Medulla oblongata (tissue), 1 donor: Measurements from ENCODE around the gene GNAO1.
A peak's percentile ranks its signal among the peaks of the same experiment; 100 is the strongest.

ENCODE experiments used
- DNase-seq: peaks from one replicate; pipeline ENCODE4 v3.0.0-alpha.2; 2015; ENCODE audit errors: extremely low spot score

GNAO1 gene

DNA sequence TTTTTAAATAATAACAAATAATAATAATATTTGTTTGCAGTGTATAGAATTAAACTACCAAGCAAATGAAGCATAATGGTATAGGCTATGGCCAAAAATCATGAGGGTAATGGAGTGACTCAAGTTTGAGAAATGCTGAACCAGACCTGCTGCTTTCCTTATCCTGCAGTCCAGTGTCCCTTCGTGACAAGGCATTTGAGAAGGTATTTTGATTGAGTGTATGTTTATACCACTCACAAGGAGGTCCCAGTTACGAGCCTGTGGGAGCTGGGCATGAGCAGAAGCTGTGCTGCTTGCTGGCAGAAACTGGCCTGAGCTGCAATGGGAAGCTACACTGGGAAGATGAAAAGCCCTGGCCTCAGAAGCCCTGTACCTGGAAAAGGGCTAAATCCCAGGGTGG lies 50.3 kb downstream of the GNAO1 start:
- no peak for DNase-seq

DNA sequence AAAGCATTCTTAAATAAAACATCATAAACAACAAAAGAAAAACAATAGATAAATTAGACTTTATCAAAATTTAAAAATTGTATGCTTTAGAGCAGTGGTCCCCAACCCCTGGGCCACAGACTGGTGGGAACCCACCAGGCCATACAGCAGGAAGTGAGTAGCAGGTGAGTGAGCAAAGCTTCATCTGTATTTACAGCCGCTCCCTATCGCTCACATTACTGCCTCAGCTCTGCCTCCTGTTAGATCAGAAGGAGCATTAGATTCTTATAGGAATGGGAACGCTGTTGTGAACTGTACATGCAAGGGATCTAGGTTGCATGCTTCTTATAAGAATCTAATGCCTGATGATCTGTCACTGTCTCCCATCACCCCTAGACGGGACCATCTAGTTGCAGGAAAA lies 51.5 kb downstream of the GNAO1 start:
- DNase-seq, result no peak

DNA sequence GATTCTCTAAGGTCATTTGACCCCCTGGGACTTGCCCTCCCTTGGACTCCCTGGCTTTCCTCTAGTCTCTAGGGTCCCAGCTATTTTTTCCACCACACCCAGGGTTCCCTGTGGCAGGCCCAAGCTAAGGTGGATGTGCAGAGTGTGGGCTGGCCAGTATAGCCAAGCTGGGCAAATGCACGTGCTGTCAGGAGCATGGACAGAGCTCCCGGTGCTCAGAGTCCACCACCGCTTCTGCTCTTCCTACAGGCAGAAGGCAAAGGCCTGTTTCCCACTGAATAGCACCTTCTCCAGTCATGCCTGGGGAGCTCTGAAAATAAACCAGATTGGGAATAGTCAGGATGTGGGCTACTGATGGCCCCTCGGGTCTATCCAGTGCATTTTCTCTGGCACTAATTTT lies 53.3 kb downstream of the GNAO1 start:
- no peak for DNase-seq

DNA sequence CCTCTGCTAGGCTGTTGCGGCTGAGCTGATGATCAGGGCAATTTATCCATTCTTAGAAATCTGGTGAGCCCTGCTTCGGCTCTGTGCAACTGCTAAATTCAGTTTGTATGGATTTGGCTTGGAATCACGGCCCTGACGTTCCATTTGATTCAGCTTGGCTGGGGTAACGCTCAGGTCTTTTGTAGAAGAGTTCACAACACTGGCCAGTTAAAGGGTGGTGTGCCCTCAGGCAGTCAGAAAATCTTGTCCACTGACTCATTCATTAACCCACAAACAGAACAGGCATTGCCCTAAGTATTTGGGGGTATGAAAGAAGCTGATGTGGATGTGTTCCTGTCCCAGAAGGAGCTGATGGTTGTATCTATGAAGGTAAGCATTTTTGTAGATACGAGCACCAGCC lies 53.9 kb downstream of the GNAO1 start:
- no peak for DNase-seq

- peak; percentile 95 for DNase-seq
Observed at GRCh38 chr16:56246051-56246817, 54.9 kb downstream of the GNAO1 start.

DNA sequence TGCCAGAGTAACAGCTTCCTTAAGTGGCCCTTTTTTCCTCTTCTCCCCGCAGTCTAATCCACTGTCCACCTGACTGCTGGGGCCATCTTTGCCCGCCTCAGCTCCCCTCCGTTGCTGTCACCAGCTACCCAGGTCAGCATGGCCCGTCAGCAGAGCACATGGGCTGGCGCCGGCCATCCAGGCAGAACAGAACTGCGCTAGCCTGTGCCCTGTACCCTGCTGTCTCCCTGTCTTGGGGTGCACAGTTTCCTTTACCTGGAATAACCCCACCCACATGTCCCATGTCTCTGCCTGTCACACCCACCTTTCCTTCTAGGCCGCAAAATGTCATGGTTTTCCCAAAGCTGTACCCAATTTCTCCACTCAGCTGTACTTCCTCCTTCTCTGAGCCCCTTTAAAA lies 55.7 kb downstream of the GNAO1 start:
- no peak for DNase-seq

- DNase-seq, result no peak
Observed at GRCh38 chr16:56247808-56248207, 56.5 kb downstream of the GNAO1 start.

DNA sequence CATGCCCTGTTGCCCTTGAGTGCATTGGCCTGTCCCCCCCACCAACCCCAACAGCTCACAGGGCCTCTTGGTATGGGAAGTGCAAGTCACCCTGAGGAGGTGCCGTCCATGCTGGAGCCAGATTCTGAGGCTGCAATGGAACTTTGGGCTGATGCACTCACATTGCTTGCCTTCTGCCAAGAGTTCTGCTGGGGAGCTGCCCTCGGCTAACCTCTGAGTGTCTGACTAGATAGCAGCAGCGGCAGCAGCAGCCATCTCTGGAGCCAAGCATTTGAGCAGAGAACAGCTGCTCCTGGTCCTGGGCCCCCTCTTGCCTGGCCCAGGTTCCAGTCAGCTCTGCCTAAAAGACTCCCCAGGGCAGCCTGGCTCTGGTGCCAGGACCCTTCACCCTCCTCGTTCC lies 61.5 kb downstream of the GNAO1 start:
- DNase-seq, result no peak

DNA sequence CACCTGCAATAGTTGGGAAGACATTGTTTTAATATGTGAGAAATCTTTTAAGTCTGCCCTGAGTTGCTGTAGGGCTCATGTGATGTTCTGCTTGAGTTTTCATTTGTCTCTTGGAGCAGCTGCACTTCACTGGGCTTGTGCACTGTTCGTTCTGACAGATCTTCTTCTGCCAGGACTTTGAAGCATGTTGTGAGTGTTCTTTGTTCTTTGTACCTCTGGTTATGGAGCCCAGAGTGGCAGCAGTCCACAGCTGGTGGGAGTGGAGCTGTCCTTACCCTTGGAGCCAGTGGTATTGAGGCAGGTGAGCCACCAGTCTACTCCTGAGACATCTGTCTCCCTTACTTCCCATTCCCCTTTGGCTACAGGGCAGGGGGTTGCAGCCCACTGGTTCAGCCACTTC lies 64.6 kb downstream of the GNAO1 start:
- DNase-seq, result no peak

DNA sequence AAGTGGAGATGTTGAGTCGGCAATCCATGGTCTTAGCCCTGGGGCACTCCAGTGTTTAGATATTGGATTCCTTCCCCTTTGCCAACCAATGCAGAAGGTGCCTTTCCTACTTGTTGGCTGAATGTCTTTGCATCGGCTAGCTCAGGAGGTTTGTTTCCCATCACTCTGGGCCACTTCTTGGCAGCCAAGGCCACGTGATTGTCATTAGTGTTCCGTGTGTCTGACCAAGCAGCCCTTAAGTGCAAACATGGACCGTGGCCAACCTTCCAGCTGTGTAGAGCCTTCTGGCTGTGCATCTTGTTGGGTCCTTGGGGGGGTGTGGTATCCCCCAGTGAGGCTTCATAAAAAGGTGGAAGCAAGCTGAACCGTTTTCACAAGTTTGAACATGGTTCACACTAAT lies 66.0 kb downstream of the GNAO1 start:
- DNase-seq, result no peak

DNA sequence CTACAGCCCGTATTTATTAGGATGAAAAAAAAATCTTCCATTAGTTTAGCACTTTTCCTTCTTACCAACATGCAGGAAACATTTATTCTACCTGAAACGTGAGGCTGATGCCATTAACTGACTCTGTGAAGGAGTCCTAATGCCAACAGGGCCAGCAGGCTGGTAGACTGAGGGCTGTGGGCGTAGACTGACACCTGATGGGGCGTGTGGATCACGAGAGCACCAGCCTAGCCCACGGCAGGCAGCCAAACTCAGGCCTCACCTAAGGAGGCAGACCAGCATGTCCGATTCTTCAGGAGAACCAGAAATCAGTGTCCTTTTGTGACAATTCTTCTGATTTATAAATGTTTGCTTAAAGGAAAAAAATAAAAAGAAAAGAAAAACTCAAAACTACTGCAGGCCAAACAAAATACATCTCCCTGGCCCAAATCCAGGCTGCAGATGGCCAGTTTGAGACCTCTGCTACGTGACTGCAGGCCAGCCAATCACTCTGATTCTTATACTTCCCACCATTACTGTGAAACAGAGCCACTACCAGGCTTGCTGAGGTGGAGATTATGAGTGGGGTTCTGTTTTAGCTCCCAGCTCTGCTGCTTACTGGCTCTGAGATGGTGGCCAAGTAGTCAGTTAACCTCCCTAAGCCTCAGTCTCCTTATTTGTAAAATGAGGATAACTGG lies 66.5 kb downstream of the GNAO1 start:
- no peak for DNase-seq

- DNase-seq, result peak; percentile 87
Observed at GRCh38 chr16:56258508-56259424, 67.5 kb downstream of the GNAO1 start.

DNA sequence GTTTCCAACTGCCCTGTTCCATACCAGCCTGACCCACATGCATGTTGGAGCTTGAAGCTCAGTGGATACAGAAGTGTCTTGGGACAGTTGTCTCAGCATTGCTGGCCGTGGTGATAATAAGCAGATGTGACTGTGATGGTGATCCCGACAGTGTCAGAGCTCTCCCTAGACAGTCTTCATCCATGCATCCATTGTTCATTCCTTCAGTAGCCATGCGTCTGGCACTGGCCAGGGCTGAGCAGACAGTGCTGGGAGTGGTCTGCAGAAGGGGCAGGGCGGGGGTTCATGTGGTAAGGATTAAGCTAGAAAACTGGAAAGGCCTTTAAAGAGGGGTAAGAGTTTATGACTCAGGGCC lies 68.1 kb downstream of the GNAO1 start:
- DNase-seq, result no peak

DNA sequence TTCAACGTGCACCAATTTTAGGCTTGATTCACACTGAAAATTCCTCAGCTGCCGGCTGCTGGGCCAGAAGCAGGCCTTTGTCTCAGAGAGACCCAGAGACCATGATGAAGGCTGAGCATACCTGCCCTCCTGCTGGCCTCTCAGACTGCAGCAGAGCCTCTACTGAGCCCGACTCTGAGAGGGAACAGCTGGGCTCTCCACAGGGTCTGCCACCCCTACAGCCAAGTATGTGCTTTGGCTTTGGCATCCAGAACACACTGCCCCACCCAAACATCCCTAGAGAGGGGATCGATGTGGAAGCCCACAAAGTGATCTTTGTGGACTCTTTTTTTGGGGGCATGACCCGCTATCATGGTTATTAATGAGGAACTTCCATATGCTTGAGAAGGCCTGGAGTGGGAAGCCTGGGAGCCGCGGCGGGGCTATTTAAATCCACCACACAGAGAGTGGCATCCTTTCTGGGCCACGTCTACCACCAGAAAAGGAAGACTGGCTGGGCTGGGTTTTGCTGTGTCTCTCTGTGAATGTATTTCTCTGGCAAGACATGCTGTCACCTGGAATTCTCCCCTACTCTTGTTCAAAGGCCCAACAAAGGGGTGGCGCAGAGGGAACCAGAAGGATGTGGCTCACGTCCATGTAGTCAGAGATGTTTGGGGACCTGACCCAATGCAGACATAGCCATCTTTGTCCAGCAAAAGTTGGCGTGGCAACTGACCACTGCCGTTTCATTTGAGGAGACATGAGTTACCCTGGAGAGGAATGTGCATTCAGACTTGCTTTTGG lies 69.3 kb downstream of the GNAO1 start:
- DNase-seq, result no peak

- no peak for DNase-seq
Observed at GRCh38 chr16:56261656-56262055, 70.4 kb downstream of the GNAO1 start.

GRCh38 chr16:56262148-56262547 lies 70.9 kb downstream of the GNAO1 start:
- DNase-seq, result no peak

- no peak for DNase-seq
Observed at GRCh38 chr16:56262551-56263245, 71.4 kb downstream of the GNAO1 start.

- peak; percentile 83 for DNase-seq
Observed at GRCh38 chr16:56263711-56264608, 72.7 kb downstream of the GNAO1 start.

DNA sequence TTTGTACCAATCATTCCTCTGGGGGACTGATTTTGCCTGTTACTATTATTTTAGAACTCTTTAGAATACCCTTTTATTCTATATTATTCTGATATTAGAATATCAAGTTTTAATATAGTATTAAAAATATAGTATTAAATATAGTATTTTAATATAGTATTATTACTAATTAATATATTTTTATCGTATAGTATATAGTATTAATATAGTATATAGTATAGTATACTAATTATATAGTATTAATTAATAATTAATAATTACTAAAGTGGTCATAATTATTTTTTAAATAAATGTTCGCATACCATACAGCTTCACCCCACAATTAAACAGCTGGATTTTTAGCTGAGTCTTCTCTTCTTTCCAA lies 73.3 kb downstream of the GNAO1 start:
- no peak for DNase-seq

DNA sequence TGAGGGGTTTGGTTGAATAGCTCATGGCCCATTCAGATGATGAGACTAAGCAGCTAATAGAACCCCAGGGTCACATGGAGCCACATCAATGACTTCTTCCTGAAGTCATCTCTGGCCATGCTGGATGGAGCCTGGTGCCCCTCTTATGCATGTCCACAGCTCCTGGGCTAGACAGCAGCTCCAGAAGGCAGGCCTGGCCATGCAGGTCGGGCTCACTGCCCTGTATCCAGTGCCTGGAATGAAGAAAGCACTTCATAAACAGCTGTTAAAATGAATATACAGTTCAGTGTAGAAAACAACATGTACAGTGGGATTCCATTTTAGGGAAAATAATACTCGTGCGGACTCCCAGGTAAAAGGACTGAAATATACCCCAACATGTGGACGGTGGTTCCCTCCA lies 73.9 kb downstream of the GNAO1 start:
- no peak for DNase-seq
